Renal pelvis (tissue), 3 donors: ENCODE data around the gene LY6G5C. TPM values are rescaled to one million over a fixed set of nuclear protein-coding genes. Genes with fewer than 3 reads are reported as not detected.

Experiments used
- polyA plus RNA-seq, 3 donors: library from polyadenylated mRNA; unstranded; fragments of 120-200 nt; gene quantifications; one replicate each; pipeline ENCODE4 v1.2.1, GENCODE V29; 2013; ENCODE audit not compliant: insufficient read length in 3 of 3

Gene LY6G5C
- polyA plus RNA-seq, 3 donors = 2.6 to 4.3 (median 3.6) TPM

Other genes with a start within 250 kb of the LY6G5C start
- 1 to 10 TPM; 1.4 to 1.9 (median 1.4) TPM for gene MICB, start 182.9 kb downstream of the LY6G5C start, polyA plus RNA-seq
- gene MCCD1, start 152.1 kb downstream of the LY6G5C start, polyA plus RNA-seq = 10 to 100 TPM; 19.5 to 24.1 (median 21.9) TPM
- gene DDX39B, start 139.1 kb downstream of the LY6G5C start, polyA plus RNA-seq = 100 to 1,000 TPM; 563 to 680 (median 632) TPM
- 10 to 100 TPM in 1 of 3 donors, 1 to 10 TPM in 2; 6.5 to 11.3 (median 7.5) TPM for gene ATP6V1G2, start 134.5 kb downstream of the LY6G5C start, polyA plus RNA-seq
- gene NFKBIL1, start 133.5 kb downstream of the LY6G5C start, polyA plus RNA-seq = 10 to 100 TPM; 22.1 to 30.3 (median 26.5) TPM
- gene LTA, start 108.8 kb downstream of the LY6G5C start, polyA plus RNA-seq = under 1 TPM; 0.27 to 0.42 (median 0.30) TPM
- under 1 TPM in 1 of 3 donors, not detected in 2; 0.19 TPM for gene TNF, start 105.5 kb downstream of the LY6G5C start, polyA plus RNA-seq
- gene LTB, start 98.6 kb downstream of the LY6G5C start, polyA plus RNA-seq = 1 to 10 TPM; 1.8 to 2.7 (median 2.0) TPM
- 1 to 10 TPM; 5.0 to 6.7 (median 5.1) TPM for gene LST1, start 94.8 kb downstream of the LY6G5C start, polyA plus RNA-seq
- gene NCR3, start 88.1 kb downstream of the LY6G5C start, polyA plus RNA-seq = under 1 TPM in 1 of 3 donors, not detected in 2; 0.43 TPM
- 10 to 100 TPM; 66.1 to 77.7 (median 74.7) TPM for gene AIF1, start 65.8 kb downstream of the LY6G5C start, polyA plus RNA-seq
- gene PRRC2A, start 60.4 kb downstream of the LY6G5C start, polyA plus RNA-seq = 100 to 1,000 TPM; 209 to 221 (median 210) TPM
- gene BAG6, start 28.4 kb downstream of the LY6G5C start, polyA plus RNA-seq = 100 to 1,000 TPM; 245 to 281 (median 259) TPM
- gene APOM, start 25.2 kb downstream of the LY6G5C start, polyA plus RNA-seq = 100 to 1,000 TPM; 109 to 116 (median 110) TPM
- gene C6orf47, start 20.3 kb downstream of the LY6G5C start, polyA plus RNA-seq = 10 to 100 TPM; 19.6 to 24.4 (median 20.5) TPM
- gene GPANK1, start 16.1 kb downstream of the LY6G5C start, polyA plus RNA-seq = 10 to 100 TPM; 26.2 to 33.9 (median 33.8) TPM
- 100 to 1,000 TPM; 227 to 252 (median 236) TPM for gene CSNK2B, start 15.0 kb downstream of the LY6G5C start, polyA plus RNA-seq
- gene LY6G5B, start 11.1 kb downstream of the LY6G5C start, polyA plus RNA-seq = 10 to 100 TPM; 19.0 to 38.1 (median 35.1) TPM
- 10 to 100 TPM; 63.2 to 68.7 (median 63.5) TPM for gene ABHD16A, start 22.3 kb upstream of the LY6G5C start, polyA plus RNA-seq
- 1 to 10 TPM in 2 of 3 donors, under 1 TPM in 1; 0.43 to 1.0 (median 1.0) TPM for gene LY6G6F, start 25.8 kb upstream of the LY6G5C start, polyA plus RNA-seq
- gene LY6G6D, start 34.3 kb upstream of the LY6G5C start, polyA plus RNA-seq = not detected
- under 1 TPM; 0.28 to 0.89 (median 0.69) TPM for gene LY6G6C, start 40.7 kb upstream of the LY6G5C start, polyA plus RNA-seq
- gene MPIG6B, start 42.3 kb upstream of the LY6G5C start, polyA plus RNA-seq = 1 to 10 TPM; 1.5 to 1.9 (median 1.7) TPM
- gene DDAH2, start 48.2 kb upstream of the LY6G5C start, polyA plus RNA-seq = 100 to 1,000 TPM; 189 to 234 (median 211) TPM
- gene CLIC1, start 55.5 kb upstream of the LY6G5C start, polyA plus RNA-seq = 100 to 1,000 TPM; 280 to 320 (median 296) TPM
- 10 to 100 TPM; 18.1 to 54.6 (median 52.1) TPM for gene MSH5, start 58.9 kb upstream of the LY6G5C start, polyA plus RNA-seq
- 10 to 100 TPM in 2 of 3 donors, 1 to 10 TPM in 1; 5.6 to 13.8 (median 10.7) TPM for gene SAPCD1, start 81.6 kb upstream of the LY6G5C start, polyA plus RNA-seq
- 10 to 100 TPM in 2 of 3 donors, 1 to 10 TPM in 1; 8.8 to 14.0 (median 13.1) TPM for gene VWA7, start 96.3 kb upstream of the LY6G5C start, polyA plus RNA-seq
- gene VARS1, start 114.7 kb upstream of the LY6G5C start, polyA plus RNA-seq = 10 to 100 TPM; 60.0 to 71.2 (median 65.2) TPM
- gene LSM2, start 125.9 kb upstream of the LY6G5C start, polyA plus RNA-seq = 10 to 100 TPM; 79.4 to 84.0 (median 81.1) TPM
- gene HSPA1L, start 134.2 kb upstream of the LY6G5C start, polyA plus RNA-seq = 1 to 10 TPM; 3.7 to 4.6 (median 3.8) TPM
- gene HSPA1A, start 134.5 kb upstream of the LY6G5C start, polyA plus RNA-seq = 100 to 1,000 TPM; 104 to 122 (median 112) TPM
- gene HSPA1B, start 146.7 kb upstream of the LY6G5C start, polyA plus RNA-seq = 100 to 1,000 TPM; 125 to 178 (median 158) TPM
- 10 to 100 TPM; 78.1 to 85.5 (median 82.5) TPM for gene NEU1, start 181.8 kb upstream of the LY6G5C start, polyA plus RNA-seq
- 10 to 100 TPM; 35.1 to 68.8 (median 66.9) TPM for gene SLC44A4, start 197.9 kb upstream of the LY6G5C start, polyA plus RNA-seq
- 100 to 1,000 TPM in 1 of 3 donors, 10 to 100 TPM in 2; 92.0 to 100 (median 98.1) TPM for gene EHMT2, start 216.6 kb upstream of the LY6G5C start, polyA plus RNA-seq
- 10 to 100 TPM; 27.7 to 35.2 (median 29.6) TPM for gene ZBTB12, start 221.0 kb upstream of the LY6G5C start, polyA plus RNA-seq
- 1 to 10 TPM; 3.3 to 4.8 (median 4.5) TPM for gene C2, start 246.7 kb upstream of the LY6G5C start, polyA plus RNA-seq